HepG2 (cell line): ENCODE data around the gene SPG7. TPM values are rescaled to one million over a fixed set of nuclear protein-coding genes. Genes with fewer than 3 reads are reported as not detected.

Experiments used
- CBFB ChIP-seq: sonication (generic); formaldehyde crosslinking; IDR thresholded peaks from 2 replicates; pipeline ENCODE4 v1.4.0; 2020; ENCODE audit warnings: missing genetic modification reagents
- CBX1 ChIP-seq: IDR thresholded peaks from one replicate; pipeline ENCODE4 v1.6.1; 2016; ENCODE audit warnings: antibody characterized with exemption, low read depth
- EED ChIP-seq: sonication (generic); formaldehyde crosslinking; IDR thresholded peaks from 2 replicates; pipeline ENCODE4 v1.5.0; 2020; ENCODE audit warnings: mild to moderate bottlenecking, missing genetic modification reagents
- GABPA ChIP-seq, 2 experiments: IDR thresholded peaks; 2 replicates each; pipeline ENCODE4 v1.6.1; 2011 to 2016; ENCODE audit warnings: low read depth in 2 of 2, low read length in 1 of 2, missing biosample characterization in 1 of 2, missing genetic modification characterization in 1 of 2
- GZF1 ChIP-seq: sonication (generic); formaldehyde crosslinking; IDR thresholded peaks from 2 replicates; pipeline ENCODE4 v1.5.1; 2020; ENCODE audit warnings: mild to moderate bottlenecking, missing genetic modification reagents
- HDAC1 ChIP-seq: sonication (generic); formaldehyde crosslinking; IDR thresholded peaks from 2 replicates; pipeline ENCODE4 v1.5.1; 2020; ENCODE audit warnings: mild to moderate bottlenecking, missing genetic modification reagents
- KAT2B ChIP-seq: fragments of 150-350 bp; IDR thresholded peaks from 2 replicates; pipeline ENCODE4 v1.6.1; 2014; ENCODE audit warnings: low read depth, low read length, borderline replicate concordance
- KLF6 ChIP-seq: IDR thresholded peaks from 2 replicates; pipeline ENCODE4 v1.8.0; 2016; ENCODE audit warnings: missing biosample characterization, missing genetic modification reagents
- MED1 ChIP-seq: sonication (generic); formaldehyde crosslinking; IDR thresholded peaks from 2 replicates; pipeline ENCODE4 v1.4.0; 2020; ENCODE audit warnings: missing genetic modification reagents
- MZF1 ChIP-seq: sonication (generic); formaldehyde crosslinking; IDR thresholded peaks from 2 replicates; pipeline ENCODE4 v1.8.1; 2023; ENCODE audit warnings: mild to moderate bottlenecking, missing genetic modification reagents, borderline replicate concordance
- NCOR1 ChIP-seq: fragments of 200-600 bp; sonication (generic); IDR thresholded peaks from 2 replicates; pipeline ENCODE4 v1.7.0; 2017; ENCODE audit warnings: antibody characterized with exemption, low read length, borderline replicate concordance
- PRMT3 ChIP-seq: sonication (generic); formaldehyde crosslinking; IDR thresholded peaks from 2 replicates; pipeline ENCODE4 v1.8.1; 2022; ENCODE audit warnings: low read depth, mild to moderate bottlenecking, moderate library complexity, missing genetic modification reagents, borderline replicate concordance
- ZBTB1 ChIP-seq: sonication (generic); formaldehyde crosslinking; IDR thresholded peaks from 2 replicates; pipeline ENCODE4 v1.4.0; 2020; ENCODE audit warnings: missing genetic modification reagents, borderline replicate concordance
- ZNF251 ChIP-seq: sonication (generic); formaldehyde crosslinking; IDR thresholded peaks from 2 replicates; pipeline ENCODE4 v1.9.0; 2021; ENCODE audit warnings: mild to moderate bottlenecking, missing genetic modification reagents
- ZNF510 ChIP-seq: sonication (generic); formaldehyde crosslinking; IDR thresholded peaks from 2 replicates; pipeline ENCODE4 v1.4.0; 2020; ENCODE audit warnings: low read depth, mild to moderate bottlenecking, missing genetic modification reagents
- ZNF709 ChIP-seq: sonication (generic); formaldehyde crosslinking; IDR thresholded peaks from 2 replicates; pipeline ENCODE4 v1.5.0; 2020; ENCODE audit warnings: mild to moderate bottlenecking, missing genetic modification reagents
- ZSCAN31 ChIP-seq: sonication (generic); formaldehyde crosslinking; IDR thresholded peaks from 2 replicates; pipeline ENCODE4 v1.5.0; 2020; ENCODE audit warnings: low read depth, mild to moderate bottlenecking, missing genetic modification reagents
- polyA plus RNA-seq, 8 experiments: library from polyadenylated mRNA; depleted of rRNA in 3 of 8; stranded (reverse) in 7 of 8; unstranded in 1 of 8; fragments of >200 nt; fragmentation: Illumina TruSeq in 4 of 8; extraction: Trizol in 4 of 8; gene quantifications; 2 replicates each; pipeline versions ENCODE4 v1.2.1 to v1.2.3, GENCODE V29; 2011 to 2016; ENCODE audit warnings: low read depth in 4 of 8, missing spikeins in 1 of 8, mixed read lengths in 1 of 8; ENCODE audit not compliant: insufficient read depth in 1 of 8
- total RNA-seq, 5 experiments: library from RNA; depleted of rRNA; stranded (reverse); fragments of >200 nt; fragmentation: Illumina TruSeq; extraction: Trizol; gene quantifications; 2 replicates each; pipeline ENCODE4 v1.2.3, GENCODE V29; 2016; ENCODE audit warnings: low read depth in 1 of 5
- TF ChIP-seq, protein P1 (sequence below): IDR thresholded peaks from 2 replicates; pipeline ENCODE4 v1.6.1; 2012; ENCODE audit warnings: inconsistent platforms
- TF ChIP-seq, protein P2 (sequence below): sonication (generic); formaldehyde crosslinking; IDR thresholded peaks from 2 replicates; pipeline ENCODE4 v1.4.0; 2020; ENCODE audit warnings: mild to moderate bottlenecking, missing genetic modification reagents
- TF ChIP-seq, protein P3 (sequence below): sonication (generic); formaldehyde crosslinking; conservative IDR thresholded peaks from 2 replicates; pipeline ENCODE4 v1.8.0; 2022; ENCODE audit warnings: missing genetic modification reagents
- TF ChIP-seq, protein P4 (sequence below): sonication (generic); formaldehyde crosslinking; IDR thresholded peaks from 2 replicates; pipeline ENCODE4 v1.8.0; 2022; ENCODE audit warnings: mild to moderate bottlenecking, missing genetic modification reagents; ENCODE audit not compliant: insufficient replicate concordance
- TF ChIP-seq, protein P5 (sequence below): sonication (generic); formaldehyde crosslinking; IDR thresholded peaks from 2 replicates; pipeline ENCODE4 v1.4.0; 2020; ENCODE audit warnings: missing genetic modification reagents, mild to moderate bottlenecking, borderline replicate concordance

SPG7 gene
- total and polyA plus RNA-seq, 2 of the 13 experiments (the other 11 are each of a cell fraction or from before 2014, with no cell fraction given): 66.0 to 136 TPM

DNA sequence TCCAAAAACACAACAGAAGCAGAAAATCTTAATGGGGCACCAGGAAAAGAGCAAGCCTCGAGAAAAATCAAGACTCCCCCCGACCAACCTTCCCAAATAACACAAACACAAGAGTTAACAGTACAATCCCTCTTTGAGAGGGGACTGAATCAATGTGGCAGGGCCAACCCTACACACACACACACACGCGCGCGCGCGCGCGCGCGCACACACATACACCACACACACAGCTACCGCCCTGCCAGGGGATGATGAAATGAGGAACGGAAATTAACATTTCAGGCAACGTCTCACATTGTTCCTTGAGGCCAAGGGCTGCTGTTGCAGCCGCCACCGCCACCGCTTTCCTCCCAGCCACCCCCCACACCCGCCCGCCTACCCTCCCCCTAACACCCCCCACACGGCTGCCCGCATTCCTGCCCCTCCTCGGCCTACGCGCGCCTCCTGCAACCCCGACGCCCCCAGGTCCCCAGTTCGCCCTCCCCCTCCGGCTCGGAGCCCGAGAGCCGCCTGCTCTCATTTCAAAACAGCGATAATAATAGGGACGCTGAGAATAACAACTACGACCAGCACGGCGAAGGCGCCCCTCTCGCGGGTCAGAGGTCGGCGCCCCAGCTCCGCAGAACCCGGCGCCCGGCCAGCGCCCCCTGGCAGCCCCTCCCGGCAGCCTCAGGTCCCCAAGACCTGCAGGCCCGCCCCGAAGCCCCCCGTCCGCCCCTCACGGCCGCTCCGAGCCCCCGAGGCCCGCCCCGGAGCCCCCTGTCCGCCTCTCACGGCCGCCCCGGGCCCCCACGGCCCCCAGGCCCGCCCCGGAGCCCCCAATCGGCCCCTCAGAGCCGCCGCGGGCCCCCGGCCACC is 18.9 kb upstream of the SPG7 start (continued):
- TF ChIP-seq CBX1 (no peak), GABPA (IDR thresholded peaks at IDR 0.05; ENCODE audit: low read depth, low read length) (no peak), GABPA (CRISPR knock-in tag; IDR thresholded peaks at IDR 0.05; ENCODE audit: low read depth) (no peak), HDAC1 (peak; percentile 29; the same call in 1 of the 2 replicates), ZNF251 (no peak), ZNF510 (CRISPR knock-in tag) (no peak), GZF1 (CRISPR knock-in tag) (no peak), ZSCAN31 (CRISPR knock-in tag) (0 out of 2 replicates have a peak, but pooled peaks have one; percentile 30), MED1 (CRISPR knock-in tag) (no peak; the same call in 1 of the 2 replicates), PRMT3 (CRISPR knock-in tag) (no peak), MZF1 (CRISPR knock-in tag) (no peak), KLF6 (CRISPR knock-in tag) (peak; percentile 25; the same call in 1 of the 2 replicates), NCOR1 (peak; percentile 29; the same call in 1 of the 2 replicates), ZBTB1 (no peak), CBFB (CRISPR knock-in tag) (peak; percentile 31; the same call in 1 of the 2 replicates), EED (CRISPR knock-in tag) (no peak), KAT2B (no peak), ZNF709 (CRISPR knock-in tag) (no peak)
- TF ChIP-seq, protein P1, sequence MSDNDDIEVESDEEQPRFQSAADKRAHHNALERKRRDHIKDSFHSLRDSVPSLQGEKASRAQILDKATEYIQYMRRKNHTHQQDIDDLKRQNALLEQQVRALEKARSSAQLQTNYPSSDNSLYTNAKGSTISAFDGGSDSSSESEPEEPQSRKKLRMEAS: 0 out of 2 replicates have a peak, but pooled peaks have one; percentile 59
- TF ChIP-seq, protein P2, sequence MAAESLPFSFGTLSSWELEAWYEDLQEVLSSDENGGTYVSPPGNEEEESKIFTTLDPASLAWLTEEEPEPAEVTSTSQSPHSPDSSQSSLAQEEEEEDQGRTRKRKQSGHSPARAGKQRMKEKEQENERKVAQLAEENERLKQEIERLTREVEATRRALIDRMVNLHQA (CRISPR knock-in tag): no peak
- TF ChIP-seq, protein P3, sequence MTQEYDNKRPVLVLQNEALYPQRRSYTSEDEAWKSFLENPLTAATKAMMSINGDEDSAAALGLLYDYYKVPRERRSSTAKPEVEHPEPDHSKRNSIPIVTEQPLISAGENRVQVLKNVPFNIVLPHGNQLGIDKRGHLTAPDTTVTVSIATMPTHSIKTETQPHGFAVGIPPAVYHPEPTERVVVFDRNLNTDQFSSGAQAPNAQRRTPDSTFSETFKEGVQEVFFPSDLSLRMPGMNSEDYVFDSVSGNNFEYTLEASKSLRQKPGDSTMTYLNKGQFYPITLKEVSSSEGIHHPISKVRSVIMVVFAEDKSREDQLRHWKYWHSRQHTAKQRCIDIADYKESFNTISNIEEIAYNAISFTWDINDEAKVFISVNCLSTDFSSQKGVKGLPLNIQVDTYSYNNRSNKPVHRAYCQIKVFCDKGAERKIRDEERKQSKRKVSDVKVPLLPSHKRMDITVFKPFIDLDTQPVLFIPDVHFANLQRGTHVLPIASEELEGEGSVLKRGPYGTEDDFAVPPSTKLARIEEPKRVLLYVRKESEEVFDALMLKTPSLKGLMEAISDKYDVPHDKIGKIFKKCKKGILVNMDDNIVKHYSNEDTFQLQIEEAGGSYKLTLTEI (CRISPR knock-in tag): no peak
- TF ChIP-seq, protein P4, sequence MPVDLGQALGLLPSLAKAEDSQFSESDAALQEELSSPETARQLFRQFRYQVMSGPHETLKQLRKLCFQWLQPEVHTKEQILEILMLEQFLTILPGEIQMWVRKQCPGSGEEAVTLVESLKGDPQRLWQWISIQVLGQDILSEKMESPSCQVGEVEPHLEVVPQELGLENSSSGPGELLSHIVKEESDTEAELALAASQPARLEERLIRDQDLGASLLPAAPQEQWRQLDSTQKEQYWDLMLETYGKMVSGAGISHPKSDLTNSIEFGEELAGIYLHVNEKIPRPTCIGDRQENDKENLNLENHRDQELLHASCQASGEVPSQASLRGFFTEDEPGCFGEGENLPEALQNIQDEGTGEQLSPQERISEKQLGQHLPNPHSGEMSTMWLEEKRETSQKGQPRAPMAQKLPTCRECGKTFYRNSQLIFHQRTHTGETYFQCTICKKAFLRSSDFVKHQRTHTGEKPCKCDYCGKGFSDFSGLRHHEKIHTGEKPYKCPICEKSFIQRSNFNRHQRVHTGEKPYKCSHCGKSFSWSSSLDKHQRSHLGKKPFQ: peak; percentile 52
- TF ChIP-seq, protein P5, sequence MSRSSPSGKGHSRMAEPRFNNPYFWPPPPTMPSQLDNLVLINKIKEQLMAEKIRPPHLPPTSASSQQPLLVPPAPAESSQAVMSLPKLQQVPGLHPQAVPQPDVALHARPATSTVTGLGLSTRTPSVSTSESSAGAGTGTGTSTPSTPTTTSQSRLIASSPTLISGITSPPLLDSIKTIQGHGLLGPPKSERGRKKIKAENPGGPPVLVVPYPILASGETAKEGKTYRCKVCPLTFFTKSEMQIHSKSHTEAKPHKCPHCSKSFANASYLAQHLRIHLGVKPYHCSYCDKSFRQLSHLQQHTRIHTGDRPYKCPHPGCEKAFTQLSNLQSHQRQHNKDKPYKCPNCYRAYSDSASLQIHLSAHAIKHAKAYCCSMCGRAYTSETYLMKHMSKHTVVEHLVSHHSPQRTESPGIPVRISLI (CRISPR knock-in tag): peak; percentile 22; the same call in 1 of the 2 replicates
